Adrenal gland (tissue), 12 donors: Measurements from ENCODE around the gene ESRP2. TPM values are rescaled to one million over a fixed set of nuclear protein-coding genes. Genes with fewer than 3 reads are reported as not detected.

Experiments
- DNase-seq, 7 donors: peaks; one replicate each; pipeline ENCODE4 v3.0.0-alpha.2; 2019 to 2020
- H3K27ac ChIP-seq, 5 donors: fragments of 200-600 bp; sonication (generic) in 4 of 5; 1 replicate in 3 of 5; 2 replicates in 2 of 5; pipeline versions ENCODE4 v1.5.1 to v1.8.0; 2016 to 2020; ENCODE audit warnings: mild to moderate bottlenecking in 1 of 5
- H3K27me3 ChIP-seq: fragments of 200-600 bp; 2 replicates; pipeline ENCODE4 v1.8.0; 2021
- H3K36me3 ChIP-seq, 2 donors: fragments of 200-600 bp; replicated peaks in 1 of 2; 1 replicate in 1 of 2; 2 replicates in 1 of 2; pipeline versions ENCODE4 v1.5.1 to v1.8.0; 2018 to 2022
- H3K4me1 ChIP-seq, 2 donors: fragments of 200-600 bp; replicated peaks in 1 of 2; 1 replicate in 1 of 2; 2 replicates in 1 of 2; pipeline versions ENCODE4 v1.5.1 to v1.8.0; 2018 to 2021
- H3K4me3 ChIP-seq, 4 donors: fragments of 200-600 bp; sonication (generic) in 3 of 4; one replicate each; pipeline ENCODE4 v1.5.1; 2016 to 2018
- H3K9me3 ChIP-seq, 3 donors: fragments of 200-600 bp; sonication (generic) in 1 of 3; replicated peaks in 1 of 3; 1 replicate in 2 of 3; 2 replicates in 1 of 3; pipeline versions ENCODE4 v1.5.1 to v1.8.0; 2016 to 2021
- CTCF ChIP-seq, 6 experiments: fragments of 450-650 bp in 4 of 6; fragments of 200-600 bp in 2 of 6; sonication (generic) in 1 of 6; IDR thresholded peaks; 1 replicate in 5 of 6; 2 replicates in 1 of 6; pipeline versions ENCODE4 v1.5.1 to v1.8.0; 2016 to 2021; ENCODE audit warnings: antibody characterized with exemption in 6 of 6, mild to moderate bottlenecking in 2 of 6, moderate library complexity in 1 of 6
- POLR2A ChIP-seq, 2 donors: fragments of 450-650 bp; IDR thresholded peaks; one replicate each; pipeline ENCODE4 v1.6.1; 2017; ENCODE audit warnings: antibody characterized with exemption in 2 of 2, mild to moderate bottlenecking in 2 of 2, moderate library complexity in 1 of 2
- WGBS, 4 donors: extraction: QIAGEN DNeasy Blood & Tissue Kit in 2 of 4; methylation state at CpG; one replicate each; pipeline versions ENCODE4 v1.1.5 to v1.1.7; 2013 to 2017; 5-methylcytosine and 5-hydroxymethylcytosine counted together
- intact Hi-C, 2 donors: fragments of 100-400 bp; cut with DNase I; formaldehyde crosslinking; loops; one replicate each; pipeline versions ENCODE4 v1.14.1 to v1.15.0; 2022 to 2023
- polyA plus RNA-seq, 3 donors: library from polyadenylated mRNA; stranded (reverse); fragments of 200-250 nt in 2 of 3; fragments of 350-450 nt in 1 of 3; fragmentation: Illumina TruSeq in 1 of 3; extraction: RNeasy Lipid Tissue Mini Kit (QIAGEN cat#74804) in 1 of 3; gene quantifications; one replicate each; pipeline ENCODE4 v1.2.3, GENCODE V29; 2013 to 2014
- total RNA-seq, 9 donors: library from RNA; depleted of rRNA in 4 of 9; stranded (reverse); fragments of >200 nt in 4 of 9; fragments of 120-200 nt in 1 of 9; fragmentation: NEBNext Ultra II Directional in 1 of 9; extraction: Animal tissue kit (Norgen Biotek cat#: 25700) in 1 of 9; gene quantifications; one replicate each; pipeline versions ENCODE4 v1.1.0 to v1.2.4, GENCODE V29; 2013 to 2023
- donor health status: healthy with polysubstance abuse.
- donor health status: Bipolar disorder and iron deficiency.
- donor health status: DM: yes; HTN: yes; CAD: no.
- donor health status: DM: no; HTN: no; CAD: no.
- donor health status: DM: no; HTN: no; CAD: no.
- donor health status: DM: yes; HTN: yes; CAD: no.

ESRP2 gene
- total and polyA plus RNA-seq, 12 donors: 0.13 to 2.2 (median 0.43) TPM

DNA sequence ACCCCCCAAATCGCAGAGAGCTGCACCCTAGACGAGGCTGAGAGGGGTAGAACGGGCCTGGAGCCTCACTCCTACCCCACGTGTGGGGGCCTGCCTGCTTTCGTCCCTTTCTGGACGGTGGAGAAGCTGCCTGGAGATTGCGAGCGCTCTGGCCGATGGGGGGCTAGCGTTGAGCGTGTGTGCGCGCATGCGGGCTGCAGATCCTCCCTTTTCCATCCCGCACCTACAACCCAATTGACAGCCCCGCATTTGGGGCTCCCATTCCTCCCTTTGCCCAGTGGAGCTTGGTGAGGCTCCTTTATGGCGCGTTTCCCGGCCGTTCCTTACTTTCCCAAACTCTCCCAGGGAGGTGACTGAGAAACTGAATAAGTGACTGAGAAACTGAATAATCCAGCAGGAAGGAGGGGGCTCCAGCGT is 907 bp upstream of the ESRP2 start:
- peaks cover 5 to 22% of the 10 kb centered on the region in 2 donors for H3K4me1 ChIP-seq
- peak overlapping the region in 4 of 5 donors; percentile 58 to 88 (median 84) for H3K27ac ChIP-seq
- peak overlapping the region in 2 of 4 donors; percentile 53 to 57 for H3K4me3 ChIP-seq
- no peaks in the 10 kb centered on the region for H3K9me3 ChIP-seq
- H3K27me3 ChIP-seq: no peaks in the 10 kb centered on the region
- intact Hi-C loops: loop anchor here in 1 of 2 donors (10.0 kb wide), 1 partner anchor 142 kb away; no protein-coding TSS in a partner anchor
- TF ChIP-seq CTCF (IDR thresholded peaks at IDR 0.05): no peak
- TF ChIP-seq POLR2A (IDR thresholded peaks at IDR 0.05): no peak
- DNase-seq: no peak
- WGBS, 4 donors: 18 to 27% (median 20%) methylated on average over 9 to 21 of the region's 21 CpGs
- no peaks in the 10 kb centered on the region for H3K36me3 ChIP-seq

DNA sequence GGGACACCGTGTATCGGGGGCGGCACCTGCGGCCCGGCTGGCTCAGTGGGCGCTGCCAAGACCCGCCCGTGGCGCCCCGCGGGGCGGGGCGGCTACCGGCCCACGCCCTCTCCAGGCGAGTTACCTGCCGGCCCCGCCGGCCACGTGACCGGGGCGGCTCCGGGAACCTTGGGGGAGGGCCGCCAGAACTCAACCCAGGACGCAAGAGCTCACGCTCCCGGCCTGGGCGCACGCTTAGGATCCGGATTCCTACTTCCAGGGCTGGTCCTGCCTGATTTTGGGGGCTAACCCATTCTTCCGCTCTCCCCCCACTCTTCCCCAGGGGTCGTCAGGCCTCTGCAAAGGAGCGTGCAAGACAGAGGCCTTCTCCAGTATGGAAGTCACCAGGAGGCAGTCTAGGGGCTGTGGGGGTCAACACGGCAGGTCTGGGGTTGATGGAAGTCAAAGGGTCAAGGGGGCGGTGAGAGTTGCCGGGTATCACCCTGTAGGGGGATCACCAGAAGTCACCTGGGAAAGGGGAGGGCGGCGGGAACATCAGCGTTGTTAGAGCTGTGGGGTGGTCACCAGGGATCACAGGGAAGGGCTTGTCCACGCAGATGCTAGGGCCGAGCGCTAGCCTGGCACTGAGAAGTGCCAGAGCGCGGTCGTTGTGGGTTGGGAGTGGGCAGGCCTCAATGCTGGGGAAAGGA is 354 bp upstream of the ESRP2 start:
- H3K9me3 ChIP-seq: no peaks in the 10 kb centered on the region
- TF ChIP-seq CTCF (IDR thresholded peaks at IDR 0.05) (no peak), POLR2A (IDR thresholded peaks at IDR 0.05) (no peak)
- peaks cover 5 to 22% of the 10 kb centered on the region in 2 donors for H3K4me1 ChIP-seq
- WGBS, 4 donors: 15 to 38% (median 24%) methylated on average over 14 to 45 of the region's 45 CpGs
- no peaks in the 10 kb centered on the region for H3K27me3 ChIP-seq
- peak in 5 of 7 donors; percentile 45 to 67 (median 61) for DNase-seq
- no peaks in the 10 kb centered on the region for H3K36me3 ChIP-seq
- peak overlapping the region in 2 of 4 donors; percentile 13 to 57 for H3K4me3 ChIP-seq
- intact Hi-C loops: loop anchor here in 1 of 2 donors (10.0 kb wide), 1 partner anchor 141 kb away; no protein-coding TSS in a partner anchor
- H3K27ac ChIP-seq: peak overlapping the region in 3 of 5 donors; percentile 79 to 88 (median 88)

- Histone ChIP-seq H3K27ac (no peak overlapping the region), H3K4me3 (peak overlapping the region in 2 of 4 donors; percentile 13 to 57), H3K9me3 (no peaks in the 10 kb centered on the region), H3K27me3 (no peaks in the 10 kb centered on the region), H3K4me1 (peaks cover 5 to 22% of the 10 kb centered on the region in 2 donors), H3K36me3 (no peaks in the 10 kb centered on the region)
- WGBS, 4 donors: 54 to 72% (median 61%) methylated on average over 31 to 73 of the region's 73 CpGs
- peak in 3 of 7 donors; percentile 26 to 57 (median 49) for DNase-seq
- no peak for TF ChIP-seq POLR2A (IDR thresholded peaks at IDR 0.05)
- intact Hi-C loops: loop anchor here in 1 of 2 donors (10.0 kb wide), 1 partner anchor 140 kb away; no protein-coding TSS in a partner anchor
Observed at GRCh38 chr16:68235108-68235886, 630 bp downstream of the ESRP2 start.

- no peak for TF ChIP-seq CTCF (IDR thresholded peaks at IDR 0.05)
- TF ChIP-seq POLR2A (IDR thresholded peaks at IDR 0.05): no peak
- H3K9me3 ChIP-seq: no peaks in the 10 kb centered on the region
- peak in 2 of 7 donors; percentile 25 to 59 for DNase-seq
- peaks cover 5 to 19% of the 10 kb centered on the region in 2 donors for H3K4me1 ChIP-seq
- intact Hi-C loops: loop anchor here (5.0 to 10.0 kb wide), 2 partner anchors 140 to 242 kb away; no protein-coding TSS in a partner anchor
- H3K27me3 ChIP-seq: no peaks in the 10 kb centered on the region
- 61 to 81% (median 72%) methylated on average over 8 to 13 of the region's 13 CpGs for WGBS, 4 donors
- H3K27ac ChIP-seq: no peak overlapping the region
- H3K4me3 ChIP-seq: no peak overlapping the region
- H3K36me3 ChIP-seq: no peaks in the 10 kb centered on the region
Observed at GRCh38 chr16:68234188-68235107, 1.5 kb downstream of the ESRP2 start.
